Middle frontal gyrus (tissue), 1 donor: ENCODE results near the gene SLC41A3.

Experiments
- DNase-seq: peaks from one replicate; pipeline ENCODE4 v3.0.0-alpha.2; 2015; ENCODE audit warnings: low spot score; ENCODE audit errors: extremely low spot score

The SLC41A3 gene

DNA sequence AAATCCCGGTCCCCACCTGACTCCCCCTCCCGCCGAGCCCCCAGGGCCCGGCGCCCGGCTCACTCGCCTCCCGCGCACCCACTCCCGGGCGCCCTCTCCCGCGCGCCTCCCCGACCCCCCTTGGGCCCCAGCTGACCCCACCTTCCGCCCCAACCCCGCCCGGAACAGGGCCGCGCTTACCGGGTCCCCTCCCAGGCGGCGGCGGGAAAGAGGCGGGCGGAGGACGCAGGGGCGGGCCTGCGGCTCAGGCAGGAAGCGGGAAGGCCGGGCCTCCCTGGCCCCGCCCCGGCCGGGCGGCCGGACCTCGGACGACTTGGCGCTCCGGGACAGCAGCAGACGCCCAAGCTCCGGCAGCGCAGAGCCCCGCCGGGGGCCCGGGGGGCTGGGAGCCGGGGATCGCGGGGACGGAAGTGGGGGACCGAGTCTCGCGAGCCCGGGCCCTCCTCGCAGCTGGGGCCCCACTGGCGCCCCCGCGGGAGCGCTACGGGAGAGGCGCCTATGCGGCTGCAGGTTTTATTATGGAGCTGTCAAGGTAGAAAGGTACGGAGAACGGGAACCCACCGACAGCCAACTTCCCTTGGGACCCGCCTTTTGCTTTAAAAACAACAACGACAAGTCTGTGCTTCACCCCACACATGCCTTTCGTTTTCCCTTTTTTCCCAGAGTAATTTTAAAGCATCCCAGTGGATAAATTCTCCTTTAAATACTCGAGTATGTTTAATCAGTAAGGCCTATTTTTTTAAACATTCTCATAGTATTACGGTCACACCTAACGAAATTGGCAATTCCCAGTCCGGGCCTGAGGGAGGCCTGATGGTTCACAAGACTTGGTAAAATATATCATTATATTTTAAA, at the start of gene SLC41A3:
TSS of gene SLC41A3 (minus strand) at position 212 of the 855 bp plus-strand sequence. CDS start 15,905 bp downstream, outside the sequence.
- peak; percentile 69 for DNase-seq

DNA sequence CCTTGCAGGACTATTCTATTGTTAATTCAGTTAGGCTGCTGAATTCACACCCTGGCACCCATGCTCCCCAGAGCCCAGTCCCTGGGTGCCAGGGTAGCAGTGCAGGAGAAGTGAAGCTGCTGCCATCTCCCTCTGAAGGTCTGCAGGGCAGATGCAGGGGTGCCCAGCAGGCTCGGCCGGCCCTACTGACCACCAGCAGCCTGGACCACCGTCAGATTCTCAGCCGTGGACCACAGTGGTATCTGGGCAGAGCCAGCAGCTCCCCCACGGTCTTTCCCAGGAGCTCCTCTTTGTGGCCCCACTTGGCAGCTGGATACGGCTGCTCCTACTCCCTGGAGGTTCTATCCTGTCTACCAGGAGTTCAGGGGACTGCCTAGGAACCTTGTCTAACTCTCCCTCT, 49.7 kb upstream of the SLC41A3 start:
- DNase-seq = no peak

DNA sequence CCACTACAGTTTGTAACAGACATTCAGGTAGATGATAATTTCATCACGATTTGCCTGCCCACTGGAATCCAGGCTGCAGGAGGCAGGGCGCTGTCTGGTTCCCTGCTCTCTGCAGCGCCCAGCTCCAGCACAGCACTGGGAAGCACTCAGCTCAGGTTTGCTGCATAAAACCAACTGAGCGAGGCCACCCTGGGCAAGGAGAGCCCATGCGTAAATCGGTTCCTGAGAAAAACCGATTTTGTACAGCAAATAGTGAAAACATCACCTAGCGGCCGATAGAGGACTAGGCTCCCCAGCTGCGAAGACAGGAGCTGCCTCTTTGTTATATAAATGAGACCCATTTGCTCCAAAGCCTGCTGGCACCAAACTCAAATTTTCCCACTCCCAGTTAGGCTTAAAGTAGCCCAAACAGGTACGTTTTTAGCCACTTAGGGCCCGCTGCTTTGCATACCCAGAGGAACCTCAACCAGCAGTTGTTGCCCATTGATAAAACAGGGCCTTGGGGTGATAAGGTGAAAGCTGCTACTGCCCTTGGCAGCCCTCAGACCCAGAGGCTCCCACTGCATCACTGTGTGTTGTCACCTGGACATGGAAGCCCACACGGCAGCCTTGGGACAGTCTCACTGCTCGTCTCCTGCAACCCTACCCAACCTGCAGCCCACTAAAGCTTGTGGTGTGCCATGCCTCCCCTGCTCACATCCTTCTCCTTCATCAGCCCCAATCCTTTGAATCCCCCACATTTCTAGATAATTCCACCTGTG, 49.0 kb upstream of the SLC41A3 start:
- no peak for DNase-seq

DNA sequence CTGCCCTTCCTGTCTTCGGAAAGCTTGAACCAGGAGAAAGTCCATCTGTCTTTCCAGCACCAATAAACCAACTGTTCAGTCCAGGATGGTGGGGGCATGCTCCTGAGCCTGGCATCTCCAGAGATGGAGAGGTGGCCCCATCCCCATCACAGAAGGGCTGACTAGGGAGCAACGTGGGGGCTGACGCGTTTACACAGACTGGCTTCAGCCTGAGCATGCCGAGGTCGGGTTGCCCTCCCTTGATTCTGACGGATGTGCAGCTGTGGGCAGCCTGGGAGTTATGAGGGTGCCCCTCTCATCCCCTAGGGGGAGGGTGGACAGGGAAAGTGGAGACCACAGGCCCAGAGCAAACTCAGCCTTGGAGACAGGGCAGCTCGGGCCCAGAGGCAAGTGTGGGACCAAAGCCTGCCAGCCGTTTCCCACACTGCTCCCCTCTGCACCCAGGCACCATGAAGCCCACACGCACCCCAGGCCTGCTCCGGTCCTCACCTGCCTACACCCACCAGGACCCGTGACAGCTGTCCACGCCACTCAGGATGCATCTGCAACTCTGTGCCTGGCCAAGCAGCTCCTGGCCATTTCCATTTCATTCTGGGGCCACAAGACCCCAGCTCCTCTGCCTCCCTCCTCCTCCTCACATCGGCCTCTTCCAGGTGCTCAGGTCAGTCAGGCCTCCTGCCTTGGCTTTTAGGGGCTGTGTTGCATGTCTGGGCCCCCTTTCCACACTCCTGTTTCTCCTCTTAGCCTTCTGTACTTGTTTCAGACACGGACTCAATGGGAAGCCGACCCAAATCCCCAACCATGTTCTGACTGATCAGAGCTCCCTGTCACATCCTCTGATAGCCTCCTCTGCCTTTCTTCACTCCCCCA, 48.2 kb upstream of the SLC41A3 start:
- DNase-seq = no peak

DNA sequence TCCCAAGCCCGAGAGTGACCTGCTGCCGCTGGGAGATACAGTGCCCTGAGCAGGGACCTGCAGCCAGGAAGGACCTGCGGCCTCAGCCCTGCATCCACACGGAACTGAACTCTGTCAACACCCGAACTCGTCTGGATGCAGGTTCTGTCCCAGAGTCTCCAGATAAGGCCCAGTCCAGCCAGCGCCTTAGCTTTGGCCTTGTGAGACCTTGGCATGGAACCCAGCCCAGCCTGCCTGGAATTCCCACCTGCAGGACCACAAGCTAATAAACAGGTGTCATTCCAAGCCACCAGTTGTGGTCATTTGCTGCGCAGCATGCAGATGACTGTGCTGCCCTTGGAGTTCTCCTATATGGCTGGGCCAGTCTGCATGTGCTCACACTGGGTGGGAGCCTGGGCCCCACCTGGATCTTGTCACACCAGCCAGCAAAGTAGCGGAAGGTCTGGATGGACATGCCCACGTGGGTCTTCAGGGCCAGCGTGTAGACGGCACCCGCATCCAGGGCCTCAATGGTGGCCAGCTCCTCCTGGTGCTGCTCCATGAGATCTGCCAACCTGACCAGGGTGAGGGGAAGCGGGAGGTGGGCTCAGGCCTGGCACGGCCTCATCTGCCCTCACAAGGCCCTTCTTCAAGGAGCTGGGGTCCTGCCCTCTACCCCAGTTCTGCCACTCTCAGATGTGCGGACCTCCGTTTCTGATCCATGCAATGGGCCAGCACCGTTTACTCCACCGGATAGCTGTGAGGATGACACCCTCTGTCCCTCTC, 47.2 kb upstream of the SLC41A3 start:
- no peak for DNase-seq

DNA sequence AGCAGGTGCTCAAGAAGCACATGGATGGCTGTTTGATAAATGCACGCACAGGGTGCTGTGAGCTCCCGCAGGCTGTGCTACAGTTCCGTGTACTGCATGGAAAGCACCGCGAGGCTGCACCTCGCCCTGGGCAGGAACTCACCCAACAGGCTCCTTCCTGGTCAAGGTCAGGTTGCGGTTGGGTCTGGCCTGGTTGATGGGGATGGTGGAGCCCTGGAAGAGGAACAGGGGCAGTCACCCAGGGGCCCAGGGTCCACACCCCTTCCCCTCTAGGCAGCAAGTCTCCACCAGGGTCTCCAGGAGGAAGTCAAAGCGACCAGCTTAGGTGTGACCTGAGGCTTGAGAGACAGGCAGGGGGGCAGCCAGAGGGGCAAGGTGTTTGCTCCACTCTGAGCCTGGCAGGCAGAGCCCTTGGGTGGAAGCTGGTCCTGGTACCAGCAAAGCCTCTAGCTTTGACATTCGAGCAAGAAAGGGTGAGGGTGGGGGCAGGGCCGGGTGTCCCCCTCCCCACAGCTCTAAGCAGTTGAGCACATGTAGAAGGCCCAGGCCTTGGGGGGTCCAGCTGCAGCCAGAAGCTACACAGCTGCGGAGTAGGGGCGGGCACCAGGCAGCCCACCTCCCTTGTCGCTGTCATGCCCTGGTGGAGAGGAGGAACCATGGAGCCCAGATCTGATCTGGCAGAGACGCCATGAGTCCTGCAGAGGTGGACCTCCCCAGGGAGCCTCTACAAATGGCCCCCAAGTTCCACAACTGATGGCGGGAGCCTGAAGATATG, 46.3 kb upstream of the SLC41A3 start:
- DNase-seq = no peak

DNA sequence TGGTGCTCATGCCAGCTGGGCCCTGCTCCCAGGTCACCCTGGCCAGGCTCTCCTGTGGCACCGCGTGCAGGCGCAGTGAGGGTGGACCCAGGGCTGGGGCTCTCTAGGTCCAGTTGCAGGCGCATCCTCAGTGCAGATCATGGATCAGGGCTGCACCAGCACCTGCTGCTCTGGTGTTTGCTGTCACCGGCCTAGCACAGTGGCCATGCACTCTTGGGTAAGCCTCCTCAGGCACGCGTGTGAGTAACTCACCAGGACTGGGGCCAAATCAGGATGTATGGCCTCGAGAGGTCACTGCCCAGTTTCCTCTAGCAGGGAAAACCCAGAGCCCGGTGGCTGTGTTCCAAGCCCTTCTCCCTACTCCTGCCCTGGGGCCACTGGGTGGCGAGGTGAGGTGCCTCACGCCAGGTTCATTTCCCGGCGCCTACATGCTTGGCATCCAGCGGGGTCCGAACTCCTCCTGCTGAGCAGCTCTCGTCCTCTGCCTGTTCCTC, 45.5 kb upstream of the SLC41A3 start:
- no peak for DNase-seq

DNA sequence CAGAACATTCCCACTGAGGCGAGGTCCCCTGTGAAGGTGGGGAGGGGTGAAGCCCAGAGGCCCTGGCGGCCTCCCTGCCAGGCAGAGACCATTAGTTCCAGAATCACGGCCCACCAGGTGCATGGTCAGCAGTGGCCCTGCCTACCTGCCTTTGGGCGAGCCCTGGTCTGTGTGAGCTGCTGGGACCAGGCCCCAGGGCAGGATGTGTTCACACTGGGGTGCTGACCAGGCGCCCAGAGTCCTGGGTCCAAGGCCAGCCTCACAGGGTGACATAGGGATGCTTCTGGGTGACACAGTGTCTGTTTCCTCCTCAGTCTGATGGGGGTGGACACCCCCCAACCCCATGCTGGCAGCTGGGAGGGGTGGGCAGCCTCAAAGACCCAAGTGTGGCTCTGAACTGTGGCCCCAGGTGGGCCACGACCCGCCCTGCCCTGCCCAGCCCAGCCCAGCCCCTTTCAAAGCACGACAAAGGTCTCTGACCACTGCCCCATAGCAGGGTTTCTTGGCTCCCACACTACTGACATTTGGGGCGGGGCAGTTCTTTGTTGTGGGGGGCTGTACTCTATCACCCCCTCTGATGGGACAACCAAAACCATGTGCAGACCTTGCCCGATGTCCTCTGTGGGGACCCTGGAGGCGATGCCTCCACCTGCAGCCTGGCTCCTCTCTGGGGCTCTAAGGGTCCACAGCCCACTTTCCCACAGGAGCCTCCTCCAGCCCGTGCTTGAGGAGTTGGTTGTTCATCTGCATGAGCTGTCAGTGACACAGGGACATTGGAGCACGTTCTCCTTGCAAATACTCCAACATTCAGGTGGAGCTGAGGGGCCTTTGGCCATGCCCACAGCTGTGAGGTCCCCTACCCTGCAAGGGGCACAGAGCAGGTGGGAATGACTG, 44.8 kb upstream of the SLC41A3 start:
- DNase-seq = no peak

DNA sequence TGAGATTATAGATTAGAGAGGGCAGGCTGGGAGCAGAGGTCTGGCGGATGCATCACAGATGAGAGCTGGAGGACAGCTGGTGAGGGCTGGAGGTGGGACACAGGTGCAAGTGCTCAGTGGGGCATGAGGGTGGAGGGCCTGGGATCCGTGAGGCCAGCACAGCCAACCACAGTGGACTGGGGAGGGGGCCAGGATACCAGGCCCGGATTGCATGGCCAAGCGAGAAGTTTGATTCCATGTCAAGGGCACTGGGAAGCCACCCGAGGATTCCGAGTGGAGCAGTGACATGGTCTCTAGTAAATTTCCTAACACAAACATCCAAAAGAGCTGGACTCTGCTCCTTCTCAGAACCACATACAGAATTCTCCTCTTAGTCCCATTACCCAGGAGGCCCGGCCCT, 44.0 kb upstream of the SLC41A3 start:
- no peak for DNase-seq

DNA sequence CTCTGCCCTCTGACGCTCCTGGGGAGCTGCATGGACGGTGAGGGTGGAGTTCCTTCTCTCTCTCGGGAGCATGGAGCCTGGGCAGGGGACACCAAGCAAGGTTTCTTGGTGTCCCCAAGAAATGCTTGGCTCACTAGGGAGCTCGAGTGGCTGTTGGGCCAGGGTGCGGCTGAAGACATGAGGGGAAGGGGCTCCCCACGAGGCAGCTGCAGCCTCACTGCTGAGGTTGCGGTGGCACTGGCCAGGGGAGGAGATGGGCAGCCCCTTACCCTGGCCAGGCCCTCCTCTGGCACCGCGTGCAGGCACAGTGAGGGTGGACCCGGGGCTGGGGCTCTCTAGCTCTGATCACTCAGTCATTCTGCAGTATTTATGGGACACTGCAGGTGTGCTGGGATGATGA, 43.5 kb upstream of the SLC41A3 start:
- DNase-seq = no peak

DNA sequence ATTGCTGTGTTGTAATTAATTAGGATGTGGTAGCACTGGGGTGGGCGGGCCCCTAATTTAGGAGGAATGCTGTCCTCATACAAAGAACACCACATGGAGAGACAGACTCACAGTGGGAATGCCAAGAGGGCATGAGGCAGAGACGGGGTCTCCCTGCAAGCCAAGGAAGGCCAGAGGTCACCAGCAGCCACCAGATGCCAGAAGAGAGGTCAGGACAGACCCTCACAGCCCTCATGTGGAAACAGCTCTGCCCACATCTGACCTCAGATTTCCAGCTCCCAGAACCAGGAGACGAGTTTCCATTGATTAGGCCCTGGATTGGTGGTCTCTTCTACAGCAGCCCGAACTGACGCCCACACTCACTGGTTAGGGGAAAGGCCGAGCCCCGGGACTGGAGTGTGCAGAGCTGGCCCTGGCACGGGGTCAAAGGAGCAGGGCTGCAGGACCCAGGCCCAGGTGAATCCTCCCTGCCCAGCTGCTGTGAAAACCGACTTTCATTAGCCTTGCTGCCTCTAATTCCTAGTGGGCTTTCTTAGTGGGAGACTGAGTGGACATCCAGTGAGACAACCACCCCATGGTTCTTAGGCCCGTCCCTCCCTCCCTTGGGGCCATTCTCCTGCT, 43.0 kb upstream of the SLC41A3 start:
- DNase-seq = no peak

DNA sequence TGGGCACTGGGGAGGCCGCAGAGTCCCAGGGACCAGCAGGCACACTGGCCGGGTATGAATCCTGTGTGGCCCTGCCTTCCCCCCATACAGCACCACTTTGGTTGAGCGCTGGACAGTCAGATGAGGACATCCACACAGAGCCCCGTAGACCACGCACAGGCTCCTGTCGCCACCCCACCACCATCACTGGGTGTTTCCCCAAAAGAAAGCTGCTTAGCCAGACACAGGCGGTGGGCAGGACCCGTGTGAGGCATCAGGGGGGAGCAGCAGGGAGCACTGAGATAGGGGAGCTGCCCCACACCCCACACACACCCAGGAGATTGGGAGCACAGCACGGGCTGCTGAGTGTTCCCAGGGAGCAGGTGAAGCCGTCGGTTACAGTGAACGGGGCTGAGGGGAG, 42.4 kb upstream of the SLC41A3 start:
- no peak for DNase-seq

DNA sequence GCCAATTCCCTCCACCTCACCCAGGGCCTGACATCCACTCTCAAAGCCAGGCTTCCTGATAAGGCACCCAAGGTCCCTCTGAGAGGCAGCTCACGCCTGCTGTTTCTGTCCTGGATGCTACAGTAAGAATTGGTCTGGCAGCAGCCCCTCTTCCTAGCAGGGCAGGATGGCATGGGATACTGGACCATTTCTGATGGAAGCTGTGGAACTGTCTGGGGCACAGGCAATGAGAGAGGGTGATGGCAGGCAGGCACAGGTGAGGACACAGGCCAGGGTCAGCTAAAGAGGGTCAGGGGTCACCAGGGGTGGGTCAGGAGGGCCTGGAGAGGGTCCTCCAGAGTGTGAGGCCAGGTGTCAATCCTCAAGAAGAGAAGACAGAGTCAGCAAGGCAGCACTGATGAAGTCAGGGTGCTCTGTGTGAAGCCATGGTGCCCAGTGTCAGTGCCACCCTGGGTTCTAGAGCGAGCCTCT, 41.9 kb upstream of the SLC41A3 start:
- DNase-seq = no peak

DNA sequence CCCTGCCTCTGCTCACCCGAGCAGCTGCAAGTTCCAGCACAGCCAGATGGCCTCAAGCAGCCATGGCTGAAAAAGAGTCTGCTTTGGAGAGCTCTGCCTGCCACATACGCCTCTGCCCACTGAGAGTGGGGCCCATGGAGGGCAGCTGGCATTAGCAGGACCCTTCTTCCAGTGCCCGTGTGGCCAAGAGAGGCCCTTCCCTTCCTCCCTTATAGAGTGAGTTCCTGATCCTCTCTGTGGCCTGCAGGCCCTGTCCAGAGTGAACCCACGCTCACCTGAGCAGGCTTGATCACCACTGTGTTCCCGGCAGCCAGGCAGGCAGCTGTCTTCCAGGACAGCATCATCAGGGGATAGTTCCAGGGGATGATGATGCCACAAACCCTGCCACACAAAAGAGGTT, 41.4 kb upstream of the SLC41A3 start:
- DNase-seq = no peak

DNA sequence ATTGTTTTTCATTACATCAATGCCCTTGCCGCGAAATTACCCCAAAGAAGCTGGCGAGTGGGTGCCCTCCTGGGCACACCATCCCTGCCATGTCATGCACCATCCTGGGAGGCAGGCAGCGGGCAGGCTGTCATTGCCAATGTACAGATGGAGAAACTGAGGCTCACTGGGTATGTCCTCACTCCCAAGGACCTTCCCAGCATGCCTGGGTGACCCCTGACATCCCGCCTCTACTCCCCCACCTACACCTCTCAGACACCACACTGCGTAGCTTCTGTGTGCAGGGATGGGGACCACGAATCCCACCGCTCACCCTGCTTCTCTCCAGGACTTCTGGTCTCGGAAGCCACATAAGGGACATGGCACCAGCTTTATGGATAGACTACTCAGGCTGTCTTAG, 41.0 kb upstream of the SLC41A3 start:
- no peak for DNase-seq

DNA sequence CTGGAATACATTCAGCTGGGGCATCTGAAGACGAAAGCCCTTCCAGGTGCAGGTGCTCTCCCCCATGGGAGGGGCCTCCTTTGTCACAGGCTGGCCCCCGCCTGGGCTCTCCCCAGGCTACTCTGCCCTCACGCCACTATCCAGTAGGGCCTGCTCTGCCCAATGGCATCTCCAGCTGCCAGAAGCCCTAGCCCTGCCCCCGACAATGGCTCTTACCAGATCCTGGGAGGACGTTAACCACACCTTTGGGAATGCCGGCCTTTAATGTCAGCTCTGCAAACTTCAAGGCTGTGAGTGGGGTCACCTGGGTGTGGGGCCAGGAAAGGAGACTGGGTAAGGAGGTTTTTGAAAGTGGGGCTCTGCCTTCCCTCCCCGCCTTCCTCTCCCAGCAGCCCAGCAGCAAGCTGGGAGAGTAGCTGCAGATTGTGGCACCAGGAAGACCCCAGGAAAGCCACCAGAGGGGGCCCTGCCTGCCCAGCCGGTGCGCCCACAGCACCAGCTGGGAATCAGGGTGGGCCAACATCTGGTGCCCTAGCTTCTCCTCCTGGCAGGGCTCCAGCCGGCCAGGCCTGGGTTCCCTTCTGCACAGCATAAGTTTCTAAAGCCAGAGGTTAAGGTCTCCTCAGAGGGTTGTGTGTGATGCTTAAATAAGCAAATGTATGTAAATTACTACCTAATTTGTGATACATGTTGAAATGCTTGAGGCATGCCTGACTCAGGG, 40.4 kb upstream of the SLC41A3 start:
- DNase-seq = no peak

DNA sequence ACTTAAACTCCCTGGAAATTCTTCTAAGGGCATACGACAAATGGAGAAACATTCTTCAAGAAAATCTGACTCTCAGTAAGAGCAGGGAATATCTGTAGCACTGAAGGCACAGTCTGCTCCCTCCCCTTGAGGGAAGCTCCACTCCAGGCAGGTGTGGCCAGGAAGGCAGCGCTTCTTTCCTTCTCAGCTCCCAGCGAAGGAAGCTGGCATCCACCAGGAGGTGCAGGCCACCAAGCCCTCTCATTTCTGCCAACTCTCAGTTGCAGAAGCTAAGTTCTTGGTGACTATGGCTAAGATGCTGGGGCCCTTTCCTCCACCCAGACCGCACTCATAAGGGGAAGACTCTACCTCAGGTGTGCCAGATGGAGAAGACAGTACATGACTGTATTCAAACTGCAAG, 37.7 kb upstream of the SLC41A3 start:
- no peak for DNase-seq

DNA sequence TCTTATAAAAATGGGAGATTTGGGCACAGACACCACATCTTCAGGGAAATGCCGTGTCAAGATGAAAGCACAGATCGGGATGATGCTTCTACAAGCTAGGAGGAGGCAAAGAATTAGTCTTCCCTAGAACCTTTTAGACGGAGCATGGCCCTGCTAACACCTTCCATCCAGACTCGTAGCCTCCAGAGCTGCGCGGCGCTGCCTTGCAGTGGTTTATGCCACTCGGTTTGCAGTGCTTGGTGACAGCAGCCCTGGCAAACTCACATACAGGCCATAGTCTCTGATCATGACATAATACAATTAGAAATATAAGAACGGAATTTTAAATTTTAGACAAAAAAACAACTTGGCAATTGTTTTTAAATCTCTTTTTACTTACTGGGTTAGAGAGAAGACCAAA, 37.1 kb upstream of the SLC41A3 start:
- DNase-seq = no peak
